Measurements from ENCODE around the gene RAB5A. TPM values are rescaled to one million over a fixed set of nuclear protein-coding genes. Genes with fewer than 3 reads are reported as not detected.

Gene RAB5A
- total and polyA plus RNA-seq, 10 of the 15 experiments (the other 5 are each of a cell fraction or from before 2014, with no cell fraction given) = 15.8 to 44.3 (median 29.1) TPM

DNA sequence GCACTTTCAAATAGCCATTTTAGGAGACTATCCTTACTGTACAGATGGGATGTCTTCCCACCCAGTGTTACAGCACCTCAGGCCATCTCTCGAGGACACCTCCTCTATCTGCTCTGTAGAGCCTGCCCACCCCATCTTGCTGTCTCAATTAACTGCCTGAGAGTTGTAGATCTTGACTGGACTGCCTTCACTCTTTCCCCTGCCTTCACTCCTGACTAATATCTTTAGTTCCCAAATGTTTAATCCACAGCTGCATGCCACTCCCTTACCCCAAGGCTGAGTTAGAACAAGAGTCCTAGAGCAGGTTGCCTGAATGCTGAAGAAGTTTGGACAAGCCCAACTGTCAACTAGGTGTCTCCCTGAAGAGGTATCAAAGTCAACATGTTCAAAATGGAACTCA lies 66.5 kb downstream of the RAB5A start:
- H3K4me2 ChIP-seq (ENCODE audit: control insufficient read depth, insufficient read depth) = no peak overlapping the region
- 0% methylated on average over 1 of the region's 1 CpG for WGBS (ENCODE audit: insufficient coverage, insufficient replicate concordance, low lambda C conversion rate, missing lambda C conversion rate)
- DNase-seq (ENCODE audit: low read depth, low spot score) = no peak
- H3K4me1 ChIP-seq (ENCODE audit: control insufficient read depth, insufficient read depth, low read length) = no peaks in the 10 kb centered on the region
- no peak for ATAC-seq
- H3K9ac ChIP-seq (ENCODE audit: control insufficient read depth, insufficient read depth, low read length) = no peak overlapping the region
- no peaks in the 10 kb centered on the region for H3K9me3 ChIP-seq (replicated peaks; ENCODE audit: control insufficient read depth, insufficient read depth, low read length)
- no peaks in the 10 kb centered on the region for H3K27me3 ChIP-seq (replicated peaks in 1 of 2; ENCODE audit: control insufficient read depth in 2 of 2, insufficient read depth in 2 of 2, low read length in 1 of 2)
- no peaks in the 10 kb centered on the region for H3K79me2 ChIP-seq (ENCODE audit: control insufficient read depth, insufficient read depth, low read length)
- CTCF ChIA-PET = interaction anchor here (1.7 kb wide), 1 partner anchor 127 kb away, joined by 3 read pairs; no protein-coding TSS in a partner anchor
- no peak for FAIRE-seq
- intact Hi-C loops (cut with micrococcal nuclease; ENCODE audit: unreplicated experiment) (no loop called here), in situ Hi-C loops (cut with MboI) (no loop called here)
- POLR2A ChIA-PET = no interaction called here
- no peaks in the 10 kb centered on the region for H4K20me1 ChIP-seq (ENCODE audit: control insufficient read depth, insufficient read depth)
- SMC1A ChIA-PET (ENCODE audit: uncharacterized antibody, unreplicated experiment) = interaction anchor here (0.7 to 0.8 kb wide), 3 partner anchors 28 to 820 kb away, joined by 3 read pairs; no protein-coding TSS in a partner anchor
- BruUV-seq (replicated peaks) = no TSS peak
- RAD21 ChIA-PET (ENCODE audit: unreplicated experiment) = no interaction called here
- H3K36me3 ChIP-seq (ENCODE audit: control insufficient read depth in 2 of 2, insufficient read depth in 2 of 2, low read length in 1 of 2) = no peaks in the 10 kb centered on the region
- H3K27ac ChIP-seq (ENCODE audit: control insufficient read depth, insufficient read depth) = no peak overlapping the region
- H3K4me3 ChIP-seq = no peak overlapping the region
- TF ChIP-seq, protein P1, sequence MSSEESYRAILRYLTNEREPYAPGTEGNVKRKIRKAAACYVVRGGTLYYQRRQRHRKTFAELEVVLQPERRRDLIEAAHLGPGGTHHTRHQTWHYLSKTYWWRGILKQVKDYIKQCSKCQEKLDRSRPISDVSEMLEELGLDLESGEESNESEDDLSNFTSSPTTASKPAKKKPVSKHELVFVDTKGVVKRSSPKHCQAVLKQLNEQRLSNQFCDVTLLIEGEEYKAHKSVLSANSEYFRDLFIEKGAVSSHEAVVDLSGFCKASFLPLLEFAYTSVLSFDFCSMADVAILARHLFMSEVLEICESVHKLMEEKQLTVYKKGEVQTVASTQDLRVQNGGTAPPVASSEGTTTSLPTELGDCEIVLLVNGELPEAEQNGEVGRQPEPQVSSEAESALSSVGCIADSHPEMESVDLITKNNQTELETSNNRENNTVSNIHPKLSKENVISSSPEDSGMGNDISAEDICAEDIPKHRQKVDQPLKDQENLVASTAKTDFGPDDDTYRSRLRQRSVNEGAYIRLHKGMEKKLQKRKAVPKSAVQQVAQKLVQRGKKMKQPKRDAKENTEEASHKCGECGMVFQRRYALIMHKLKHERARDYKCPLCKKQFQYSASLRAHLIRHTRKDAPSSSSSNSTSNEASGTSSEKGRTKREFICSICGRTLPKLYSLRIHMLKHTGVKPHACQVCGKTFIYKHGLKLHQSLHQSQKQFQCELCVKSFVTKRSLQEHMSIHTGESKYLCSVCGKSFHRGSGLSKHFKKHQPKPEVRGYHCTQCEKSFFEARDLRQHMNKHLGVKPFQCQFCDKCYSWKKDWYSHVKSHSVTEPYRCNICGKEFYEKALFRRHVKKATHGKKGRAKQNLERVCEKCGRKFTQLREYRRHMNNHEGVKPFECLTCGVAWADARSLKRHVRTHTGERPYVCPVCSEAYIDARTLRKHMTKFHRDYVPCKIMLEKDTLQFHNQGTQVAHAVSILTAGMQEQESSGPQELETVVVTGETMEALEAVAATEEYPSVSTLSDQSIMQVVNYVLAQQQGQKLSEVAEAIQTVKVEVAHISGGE (CRISPR knock-in tag; IDR thresholded peaks at IDR 0.05) = no peak
- no peak for TF ChIP-seq KAT2A (conservative IDR thresholded peaks at IDR 0.05; ENCODE audit: control insufficient read depth, low read depth, low read length)
- no peak for TF ChIP-seq NFXL1 (IDR thresholded peaks at IDR 0.05; ENCODE audit: borderline replicate concordance)
- no peak for TF ChIP-seq RCOR1 (conservative IDR thresholded peaks at IDR 0.05; ENCODE audit: low read depth, low read length)
- TF ChIP-seq, protein P2, sequence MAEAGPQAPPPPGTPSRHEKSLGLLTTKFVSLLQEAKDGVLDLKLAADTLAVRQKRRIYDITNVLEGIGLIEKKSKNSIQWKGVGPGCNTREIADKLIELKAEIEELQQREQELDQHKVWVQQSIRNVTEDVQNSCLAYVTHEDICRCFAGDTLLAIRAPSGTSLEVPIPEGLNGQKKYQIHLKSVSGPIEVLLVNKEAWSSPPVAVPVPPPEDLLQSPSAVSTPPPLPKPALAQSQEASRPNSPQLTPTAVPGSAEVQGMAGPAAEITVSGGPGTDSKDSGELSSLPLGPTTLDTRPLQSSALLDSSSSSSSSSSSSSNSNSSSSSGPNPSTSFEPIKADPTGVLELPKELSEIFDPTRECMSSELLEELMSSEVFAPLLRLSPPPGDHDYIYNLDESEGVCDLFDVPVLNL (IDR thresholded peaks at IDR 0.05; ENCODE audit: low read depth, low read length) = no peak
- TF ChIP-seq MTA2 (IDR thresholded peaks at IDR 0.05; ENCODE audit: low read depth) = no peak
- TF ChIP-seq, protein P3, sequence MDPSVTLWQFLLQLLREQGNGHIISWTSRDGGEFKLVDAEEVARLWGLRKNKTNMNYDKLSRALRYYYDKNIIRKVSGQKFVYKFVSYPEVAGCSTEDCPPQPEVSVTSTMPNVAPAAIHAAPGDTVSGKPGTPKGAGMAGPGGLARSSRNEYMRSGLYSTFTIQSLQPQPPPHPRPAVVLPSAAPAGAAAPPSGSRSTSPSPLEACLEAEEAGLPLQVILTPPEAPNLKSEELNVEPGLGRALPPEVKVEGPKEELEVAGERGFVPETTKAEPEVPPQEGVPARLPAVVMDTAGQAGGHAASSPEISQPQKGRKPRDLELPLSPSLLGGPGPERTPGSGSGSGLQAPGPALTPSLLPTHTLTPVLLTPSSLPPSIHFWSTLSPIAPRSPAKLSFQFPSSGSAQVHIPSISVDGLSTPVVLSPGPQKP (IDR thresholded peaks at IDR 0.05; ENCODE audit: low read depth, low read length) = no peak
- TF ChIP-seq ZNF24 (IDR thresholded peaks at IDR 0.05) = no peak
- TF ChIP-seq CBFB (IDR thresholded peaks at IDR 0.05; ENCODE audit: low read depth) = no peak
- TF ChIP-seq SMC3 (IDR thresholded peaks at IDR 0.05; ENCODE audit: borderline replicate concordance, low read length) = no peak
- TF ChIP-seq NR2C2 (IDR thresholded peaks at IDR 0.05; ENCODE audit: borderline replicate concordance, control insufficient read depth, insufficient read length, low read depth) = no peak
- no peak for TF ChIP-seq SMARCA5 (IDR thresholded peaks at IDR 0.05)
- TF ChIP-seq, protein P4, sequence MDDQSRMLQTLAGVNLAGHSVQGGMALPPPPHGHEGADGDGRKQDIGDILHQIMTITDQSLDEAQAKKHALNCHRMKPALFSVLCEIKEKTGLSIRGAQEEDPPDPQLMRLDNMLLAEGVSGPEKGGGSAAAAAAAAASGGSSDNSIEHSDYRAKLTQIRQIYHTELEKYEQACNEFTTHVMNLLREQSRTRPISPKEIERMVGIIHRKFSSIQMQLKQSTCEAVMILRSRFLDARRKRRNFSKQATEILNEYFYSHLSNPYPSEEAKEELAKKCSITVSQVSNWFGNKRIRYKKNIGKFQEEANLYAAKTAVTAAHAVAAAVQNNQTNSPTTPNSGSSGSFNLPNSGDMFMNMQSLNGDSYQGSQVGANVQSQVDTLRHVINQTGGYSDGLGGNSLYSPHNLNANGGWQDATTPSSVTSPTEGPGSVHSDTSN (IDR thresholded peaks at IDR 0.05; ENCODE audit: insufficient replicate concordance, low read depth, low read length) = no peak
- TF ChIP-seq, protein P5, sequence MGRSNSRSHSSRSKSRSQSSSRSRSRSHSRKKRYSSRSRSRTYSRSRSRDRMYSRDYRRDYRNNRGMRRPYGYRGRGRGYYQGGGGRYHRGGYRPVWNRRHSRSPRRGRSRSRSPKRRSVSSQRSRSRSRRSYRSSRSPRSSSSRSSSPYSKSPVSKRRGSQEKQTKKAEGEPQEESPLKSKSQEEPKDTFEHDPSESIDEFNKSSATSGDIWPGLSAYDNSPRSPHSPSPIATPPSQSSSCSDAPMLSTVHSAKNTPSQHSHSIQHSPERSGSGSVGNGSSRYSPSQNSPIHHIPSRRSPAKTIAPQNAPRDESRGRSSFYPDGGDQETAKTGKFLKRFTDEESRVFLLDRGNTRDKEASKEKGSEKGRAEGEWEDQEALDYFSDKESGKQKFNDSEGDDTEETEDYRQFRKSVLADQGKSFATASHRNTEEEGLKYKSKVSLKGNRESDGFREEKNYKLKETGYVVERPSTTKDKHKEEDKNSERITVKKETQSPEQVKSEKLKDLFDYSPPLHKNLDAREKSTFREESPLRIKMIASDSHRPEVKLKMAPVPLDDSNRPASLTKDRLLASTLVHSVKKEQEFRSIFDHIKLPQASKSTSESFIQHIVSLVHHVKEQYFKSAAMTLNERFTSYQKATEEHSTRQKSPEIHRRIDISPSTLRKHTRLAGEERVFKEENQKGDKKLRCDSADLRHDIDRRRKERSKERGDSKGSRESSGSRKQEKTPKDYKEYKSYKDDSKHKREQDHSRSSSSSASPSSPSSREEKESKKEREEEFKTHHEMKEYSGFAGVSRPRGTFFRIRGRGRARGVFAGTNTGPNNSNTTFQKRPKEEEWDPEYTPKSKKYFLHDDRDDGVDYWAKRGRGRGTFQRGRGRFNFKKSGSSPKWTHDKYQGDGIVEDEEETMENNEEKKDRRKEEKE (IDR thresholded peaks at IDR 0.05) = no peak
- TF ChIP-seq TCF3 (IDR thresholded peaks at IDR 0.05; ENCODE audit: borderline replicate concordance, insufficient read depth, low read depth, low read length) = no peak
- H2AFZ ChIP-seq (ENCODE audit: control insufficient read depth, low read depth, low read length) = no peak overlapping the region
